ELF-1 (cell line): Measurements from ENCODE around the gene SCLT1.
A peak's percentile ranks its signal among the peaks of the same experiment; 100 is the strongest.

Source experiments
- DNase-seq: peaks from one replicate; pipeline ENCODE4 v3.0.0-alpha.2; 2016; ENCODE audit warnings: low read depth, low spot score

The SCLT1 gene

GRCh38 chr4:128961405-128961804, 131.9 kb downstream of the SCLT1 start:
- no peak for DNase-seq

- no peak for DNase-seq
These were observed 135.1 kb downstream of the SCLT1 start for GRCh38 chr4:128958194-128958593.

DNA sequence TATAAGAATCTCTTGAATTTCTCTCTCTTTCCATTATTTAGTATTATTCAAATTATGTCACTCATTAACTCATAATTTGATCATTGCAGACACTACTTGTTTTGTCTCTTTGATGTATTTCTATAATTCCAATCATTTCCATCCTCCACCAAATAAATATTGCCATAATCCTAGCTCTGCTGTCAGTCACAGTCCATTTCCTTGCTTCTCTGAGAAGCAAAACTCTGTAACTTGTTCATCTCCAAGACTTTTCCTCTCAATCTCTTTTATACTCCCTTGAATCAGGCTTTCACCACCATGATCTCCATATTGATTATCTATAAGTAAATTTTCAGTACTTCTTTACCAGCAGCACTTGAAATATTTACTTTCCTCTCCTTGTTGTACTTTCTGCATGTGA, 135.9 kb downstream of the SCLT1 start:
- DNase-seq, result no peak

DNA sequence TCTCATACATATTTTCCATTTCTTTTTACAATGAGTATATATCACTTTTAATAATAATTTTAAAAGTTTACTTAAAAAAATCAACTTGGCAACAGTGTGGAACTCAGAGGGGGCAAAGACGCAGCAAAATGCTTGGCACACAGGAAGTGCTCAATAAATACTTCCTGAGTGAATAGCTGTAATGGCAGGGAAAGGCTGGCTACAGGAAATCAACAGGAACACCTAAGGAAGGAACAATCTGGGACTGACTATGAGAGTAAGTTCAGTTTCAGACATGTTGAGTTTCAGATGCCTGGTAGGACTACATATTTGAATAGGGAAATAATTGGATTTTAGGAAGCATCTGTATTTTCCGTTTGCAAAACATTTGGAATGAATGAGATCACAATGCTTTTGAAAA, 137.6 kb downstream of the SCLT1 start:
- DNase-seq, result no peak

GRCh38 chr4:128954941-128955340, 138.4 kb downstream of the SCLT1 start:
- no peak for DNase-seq

GRCh38 chr4:128951316-128951715, 142.0 kb downstream of the SCLT1 start:
- DNase-seq, result no peak

GRCh38 chr4:128950796-128951195, 142.5 kb downstream of the SCLT1 start:
- DNase-seq, result no peak

DNA sequence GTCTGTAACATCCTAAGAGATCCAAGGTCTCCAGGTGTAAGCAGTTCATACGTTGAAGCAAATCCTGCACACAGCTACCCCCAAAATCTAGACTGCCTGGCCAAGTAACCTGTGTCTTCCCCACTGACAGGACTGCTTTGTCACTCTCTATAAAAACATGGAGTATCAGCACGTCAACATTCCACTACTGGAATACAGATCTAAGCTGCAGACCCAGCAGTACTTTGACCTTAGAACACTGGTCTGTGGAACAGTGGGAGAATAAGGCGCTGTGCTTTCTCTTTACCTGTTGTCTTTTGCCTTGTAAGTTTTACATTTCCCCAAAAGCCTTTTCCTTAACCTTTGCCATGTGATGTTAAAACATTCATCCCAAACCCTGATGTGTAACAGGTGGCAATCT, 146.4 kb downstream of the SCLT1 start:
- DNase-seq, result no peak

DNA sequence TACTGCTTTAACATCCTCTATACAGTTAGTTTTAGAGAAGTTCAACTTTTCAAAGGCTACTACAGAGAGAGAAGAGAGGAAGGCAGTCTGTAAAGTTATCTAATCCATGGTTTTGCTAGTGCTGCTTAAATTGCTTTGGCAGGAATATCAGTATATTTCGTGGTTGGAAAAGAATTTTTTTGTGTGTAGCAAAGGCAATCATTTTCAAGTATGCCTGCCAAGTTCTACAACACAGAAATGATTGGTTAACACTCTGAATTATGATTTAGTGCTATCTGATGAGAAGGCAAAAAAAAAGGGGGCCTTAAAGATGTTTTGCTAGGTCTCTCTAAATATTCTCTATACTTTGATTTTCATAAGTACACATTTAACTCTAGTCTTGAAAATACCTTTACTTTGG, 150.7 kb downstream of the SCLT1 start:
- DNase-seq, result no peak

- DNase-seq, result no peak
These were observed 152.4 kb downstream of the SCLT1 start for GRCh38 chr4:128940971-128941370.

- DNase-seq, result no peak
These were observed 163.3 kb downstream of the SCLT1 start for GRCh38 chr4:128930051-128930450.

DNA sequence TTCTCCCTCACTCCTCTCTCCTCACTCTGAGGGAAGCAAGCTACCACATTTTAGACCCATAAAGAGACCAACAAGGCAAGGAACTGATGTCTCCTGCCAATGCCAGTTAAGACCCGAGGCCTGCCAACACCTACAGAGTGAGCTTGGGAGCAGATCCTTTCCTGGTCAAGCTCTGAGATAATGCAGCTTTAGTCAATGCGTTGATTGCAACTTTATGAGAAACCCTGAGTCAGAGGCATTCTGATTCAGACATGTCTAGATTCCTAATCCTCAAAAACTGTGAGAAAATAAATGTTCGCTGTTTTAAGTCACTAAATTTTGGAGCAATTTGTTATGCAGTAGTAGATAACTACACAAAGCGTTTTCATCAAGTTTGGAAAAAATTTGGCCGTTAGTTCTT, 168.4 kb downstream of the SCLT1 start:
- DNase-seq, result peak; percentile 4

GRCh38 chr4:128921954-128922353, 171.4 kb downstream of the SCLT1 start:
- DNase-seq, result no peak

- no peak for DNase-seq
These were observed 175.6 kb downstream of the SCLT1 start for GRCh38 chr4:128917781-128918180.

DNA sequence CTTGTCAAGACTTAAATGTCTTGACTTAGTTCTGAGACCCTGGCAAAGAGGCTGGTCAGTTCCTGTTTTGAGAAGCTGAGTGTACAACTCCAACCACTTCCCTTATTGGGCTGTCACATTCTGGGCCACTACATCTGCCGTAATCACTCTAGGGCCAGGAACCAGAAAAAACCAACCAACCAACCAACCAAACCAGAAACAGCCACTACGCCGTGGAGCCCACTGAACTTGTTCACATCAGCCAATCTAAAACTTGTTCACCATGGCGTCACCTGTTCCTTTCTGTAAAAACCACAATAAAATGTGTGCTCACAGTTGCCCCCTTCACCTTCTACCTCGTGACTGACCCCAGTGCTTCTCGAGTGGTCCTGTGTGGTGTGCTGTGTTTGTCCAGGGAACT, 176.5 kb downstream of the SCLT1 start:
- DNase-seq, result no peak

GRCh38 chr4:128915544-128915943, 177.8 kb downstream of the SCLT1 start:
- DNase-seq, result no peak

- DNase-seq, result no peak
These were observed 180.1 kb downstream of the SCLT1 start for GRCh38 chr4:128913228-128913627.

DNA sequence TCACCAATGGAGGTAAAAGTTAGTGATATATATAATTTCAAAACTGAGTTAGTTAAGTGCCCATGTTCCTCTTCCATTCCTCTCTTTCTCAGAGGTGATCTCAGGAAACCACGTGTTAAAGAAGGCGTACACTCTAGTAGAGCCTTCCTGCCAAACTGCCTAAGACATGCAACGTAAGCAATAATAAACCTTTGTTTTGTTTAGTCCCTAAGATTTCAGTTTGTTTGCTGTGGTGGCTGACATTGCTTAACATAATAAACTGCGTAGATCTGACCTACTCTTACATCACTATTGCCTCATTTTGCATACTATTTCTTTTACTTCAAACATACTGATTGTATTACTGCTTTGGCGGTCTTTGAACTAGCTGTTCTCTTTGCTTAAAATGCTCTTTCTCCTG, 184.6 kb downstream of the SCLT1 start:
- no peak for DNase-seq

- DNase-seq, result no peak
These were observed 185.4 kb downstream of the SCLT1 start for GRCh38 chr4:128907981-128908380.

GRCh38 chr4:128906581-128906980, 186.8 kb downstream of the SCLT1 start:
- no peak for DNase-seq

- DNase-seq, result no peak
These were observed 188.5 kb downstream of the SCLT1 start for GRCh38 chr4:128904821-128905220.

DNA sequence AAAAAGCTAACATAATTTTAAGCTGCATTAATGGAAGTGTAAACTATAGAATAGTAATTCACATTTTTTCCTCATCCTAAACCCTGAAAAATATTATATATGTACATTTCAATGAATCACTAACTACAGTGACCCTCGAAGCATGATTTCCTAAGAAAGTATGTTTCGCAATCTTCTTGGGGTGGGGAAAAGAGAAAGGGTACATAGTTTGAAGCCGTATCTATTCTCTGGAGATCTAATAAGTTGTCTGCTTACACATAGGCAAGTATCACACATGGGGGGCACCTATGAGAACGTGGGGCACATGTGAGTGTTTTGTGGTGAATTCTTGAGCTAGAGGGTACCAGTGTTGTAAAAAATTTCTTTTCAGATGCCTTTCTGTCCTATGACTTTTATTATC, 212.7 kb downstream of the SCLT1 start:
- no peak for DNase-seq

GRCh38 chr4:128879971-128880370, 213.4 kb downstream of the SCLT1 start:
- no peak for DNase-seq

DNA sequence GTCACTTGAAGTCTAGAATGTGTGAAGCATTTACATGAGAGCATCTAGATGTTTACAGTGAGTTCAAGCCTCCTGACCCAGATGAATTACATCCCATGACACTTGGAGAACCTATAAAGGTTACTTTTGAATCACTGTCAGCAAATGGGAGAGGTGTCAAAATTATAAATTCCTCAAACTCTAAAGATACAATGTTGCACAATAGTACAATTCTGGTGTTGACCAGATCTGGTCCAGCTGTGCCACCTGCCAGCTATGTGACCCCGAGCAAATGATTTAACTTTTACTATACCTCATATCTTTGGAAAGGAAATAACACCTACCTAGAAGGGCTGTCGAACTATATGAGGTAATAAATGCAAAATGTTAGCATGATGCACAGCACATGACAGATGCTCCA, 214.1 kb downstream of the SCLT1 start:
- DNase-seq, result no peak

GRCh38 chr4:128877934-128878333, 215.4 kb downstream of the SCLT1 start:
- DNase-seq, result no peak
